Memory B cell (primary cell): ENCODE measurements around the gene EED.
A peak's percentile ranks its signal among the peaks of the same experiment; 100 is the strongest.

Experiments
- ATAC-seq: fragments of 150-1000 bp; cut with Tn5 transposase; 2 replicates; pipeline ENCODE4 v1.10.0; 2021; ENCODE audit warnings: low read depth, mild to moderate bottlenecking, moderate library complexity
- DNase-seq, 2 donors: peaks; one replicate each; pipeline ENCODE4 v3.0.0; 2022; ENCODE audit warnings: low spot score in 2 of 2
- H3K27ac Mint-ChIP-seq: one replicate; pipeline ENCODE4 v1.8.0; 2022; ENCODE audit warnings: mild to moderate bottlenecking, moderate library complexity, mixed read lengths
- H3K27me3 Mint-ChIP-seq: one replicate; pipeline ENCODE4 v1.8.0; 2022; ENCODE audit warnings: mixed read lengths
- H3K36me3 Mint-ChIP-seq: one replicate; pipeline ENCODE4 v1.8.0; 2022; ENCODE audit warnings: mild to moderate bottlenecking, mixed read lengths
- H3K4me1 Mint-ChIP-seq: one replicate; pipeline ENCODE4 v1.8.0; 2022; ENCODE audit warnings: mixed read lengths
- H3K4me3 Mint-ChIP-seq: one replicate; pipeline ENCODE4 v1.8.0; 2022; ENCODE audit warnings: mild to moderate bottlenecking, moderate library complexity, mixed read lengths
- H3K9me3 Mint-ChIP-seq: one replicate; pipeline ENCODE4 v1.8.0; 2022; ENCODE audit warnings: mixed read lengths

Gene EED

DNA sequence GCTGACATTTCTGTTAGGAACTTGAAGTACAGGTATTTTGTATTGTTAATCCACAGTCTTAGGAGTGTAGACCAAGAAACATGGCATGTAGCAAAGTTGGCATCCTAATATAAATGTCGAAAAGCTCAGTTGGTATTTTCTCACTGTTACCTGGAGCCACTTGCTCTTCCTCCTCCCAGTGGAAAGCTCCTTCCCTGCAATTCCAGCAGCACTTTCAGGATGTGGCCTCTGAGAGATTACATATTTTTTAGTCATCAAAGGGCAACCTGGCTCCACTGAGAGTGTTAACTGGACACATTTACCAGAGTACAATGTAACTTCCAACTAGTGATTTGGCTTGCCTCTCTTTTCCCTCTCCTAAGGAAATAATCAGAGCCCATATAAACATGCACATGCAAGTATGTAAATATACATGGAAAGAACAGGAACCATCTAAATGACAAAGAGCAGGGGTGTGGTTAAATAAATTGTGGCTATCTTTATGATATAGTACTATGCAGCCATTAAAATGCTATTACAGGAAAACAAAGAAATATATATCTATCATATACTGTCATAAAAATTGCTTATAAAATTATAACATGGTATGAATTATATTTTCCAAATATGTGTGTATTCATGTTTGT, 14.3 kb upstream of the EED start:
- H3K27ac Mint-ChIP-seq: no peak overlapping the region
- DNase-seq: no peak
- H3K4me3 Mint-ChIP-seq: no peak overlapping the region
- no peak for ATAC-seq
- peaks cover 11% of the 10 kb centered on the region for H3K4me1 Mint-ChIP-seq
- H3K36me3 Mint-ChIP-seq: no peaks in the 10 kb centered on the region
- H3K9me3 Mint-ChIP-seq: no peaks in the 10 kb centered on the region
- no peaks in the 10 kb centered on the region for H3K27me3 Mint-ChIP-seq

DNA sequence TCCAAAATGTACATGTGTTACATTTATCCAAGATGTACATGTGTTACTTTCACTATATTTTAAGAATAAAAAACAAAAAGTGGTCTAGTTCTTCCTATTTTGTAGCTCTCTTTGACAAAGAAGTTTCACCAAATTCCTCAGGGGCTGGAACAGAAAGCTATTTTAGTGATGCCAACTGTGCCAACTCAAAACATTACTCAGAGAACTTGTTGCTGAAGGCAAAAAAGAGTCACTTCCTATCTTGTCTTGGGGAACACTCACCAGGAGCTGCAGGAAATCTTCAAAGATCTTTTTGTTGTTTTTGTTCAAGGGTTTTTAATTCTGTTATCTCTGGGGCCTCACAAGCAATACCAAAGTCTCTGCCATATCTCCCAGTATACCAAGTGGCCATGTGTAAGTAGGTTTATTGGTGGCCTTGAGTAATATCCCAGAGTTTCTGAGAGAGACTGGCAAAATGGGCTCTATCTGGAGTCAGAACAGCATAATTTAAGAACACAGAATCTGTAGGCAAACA, 13.6 kb upstream of the EED start:
- H3K27me3 Mint-ChIP-seq: no peaks in the 10 kb centered on the region
- no peak overlapping the region for H3K4me3 Mint-ChIP-seq
- H3K27ac Mint-ChIP-seq: no peak overlapping the region
- H3K4me1 Mint-ChIP-seq: peaks cover 7% of the 10 kb centered on the region
- DNase-seq (no peak), ATAC-seq (no peak)
- no peaks in the 10 kb centered on the region for H3K9me3 Mint-ChIP-seq
- no peaks in the 10 kb centered on the region for H3K36me3 Mint-ChIP-seq

GRCh38 chr11:86232556-86232955, 12.0 kb upstream of the EED start:
- no peak for ATAC-seq
- H3K27ac Mint-ChIP-seq: no peak overlapping the region
- no peaks in the 10 kb centered on the region for H3K27me3 Mint-ChIP-seq
- H3K4me3 Mint-ChIP-seq: no peak overlapping the region
- H3K36me3 Mint-ChIP-seq: no peaks in the 10 kb centered on the region
- DNase-seq: no peak
- peaks cover 3% of the 10 kb centered on the region for H3K4me1 Mint-ChIP-seq
- no peaks in the 10 kb centered on the region for H3K9me3 Mint-ChIP-seq

DNA sequence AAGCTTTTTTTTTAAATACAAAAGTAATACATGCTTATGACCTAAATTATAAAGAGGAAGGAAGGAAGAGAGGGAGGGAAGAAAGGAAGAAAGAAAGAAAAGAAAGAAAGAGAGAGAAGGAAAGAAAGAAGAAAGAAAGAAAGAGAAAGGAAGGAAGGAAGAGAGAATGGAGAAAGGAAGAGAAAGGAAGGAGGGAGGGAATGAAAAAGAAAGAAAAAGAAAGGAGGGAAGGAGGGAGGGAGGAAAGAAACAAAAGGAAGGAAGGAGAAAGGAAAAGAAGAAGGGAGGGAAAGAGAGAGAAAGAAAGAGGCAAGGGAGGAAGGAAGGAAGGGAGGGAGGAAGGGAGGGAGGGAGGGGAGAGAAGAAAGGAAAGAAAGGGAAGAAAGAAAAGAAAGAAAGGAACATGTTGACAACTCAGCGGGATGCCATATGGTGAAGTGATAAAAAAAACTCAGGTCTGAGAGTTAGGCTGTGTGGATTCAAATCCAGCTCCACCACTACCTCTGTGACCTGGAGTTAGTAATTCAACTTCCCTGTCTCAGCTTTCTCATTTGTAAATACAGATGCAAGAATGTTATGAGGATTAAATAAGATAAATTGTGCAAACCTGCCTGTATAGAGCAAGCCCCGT, 9.6 kb upstream of the EED start:
- H3K4me1 Mint-ChIP-seq: peaks cover 3% of the 10 kb centered on the region
- ATAC-seq: no peak
- H3K27me3 Mint-ChIP-seq: no peaks in the 10 kb centered on the region
- no peaks in the 10 kb centered on the region for H3K9me3 Mint-ChIP-seq
- H3K36me3 Mint-ChIP-seq: no peaks in the 10 kb centered on the region
- no peak overlapping the region for H3K4me3 Mint-ChIP-seq
- DNase-seq: no peak
- no peak overlapping the region for H3K27ac Mint-ChIP-seq

GRCh38 chr11:86237267-86237804, 7.2 kb upstream of the EED start:
- no peaks in the 10 kb centered on the region for H3K9me3 Mint-ChIP-seq
- H3K4me3 Mint-ChIP-seq: no peak overlapping the region
- H3K27ac Mint-ChIP-seq: no peak overlapping the region
- no peaks in the 10 kb centered on the region for H3K27me3 Mint-ChIP-seq
- no peak for ATAC-seq
- DNase-seq: no peak
- H3K36me3 Mint-ChIP-seq: no peaks in the 10 kb centered on the region
- H3K4me1 Mint-ChIP-seq: peaks cover 6% of the 10 kb centered on the region

- no peaks in the 10 kb centered on the region for H3K36me3 Mint-ChIP-seq
- DNase-seq (no peak), ATAC-seq (no peak)
- H3K27me3 Mint-ChIP-seq: no peaks in the 10 kb centered on the region
- no peak overlapping the region for H3K27ac Mint-ChIP-seq
- no peak overlapping the region for H3K4me3 Mint-ChIP-seq
- peaks cover 10% of the 10 kb centered on the region for H3K4me1 Mint-ChIP-seq
- no peaks in the 10 kb centered on the region for H3K9me3 Mint-ChIP-seq
Measured at GRCh38 chr11:86240164-86240563, 4.4 kb upstream of the EED start.

- Mint-ChIP-seq H3K9me3 (no peaks in the 10 kb centered on the region), H3K4me1 (peaks cover 14% of the 10 kb centered on the region), H3K4me3 (no peak overlapping the region), H3K27ac (no peak overlapping the region), H3K27me3 (no peaks in the 10 kb centered on the region), H3K36me3 (no peaks in the 10 kb centered on the region)
- no peak for ATAC-seq
- DNase-seq: no peak
Measured at GRCh38 chr11:86241956-86242535, 2.5 kb upstream of the EED start.

DNA sequence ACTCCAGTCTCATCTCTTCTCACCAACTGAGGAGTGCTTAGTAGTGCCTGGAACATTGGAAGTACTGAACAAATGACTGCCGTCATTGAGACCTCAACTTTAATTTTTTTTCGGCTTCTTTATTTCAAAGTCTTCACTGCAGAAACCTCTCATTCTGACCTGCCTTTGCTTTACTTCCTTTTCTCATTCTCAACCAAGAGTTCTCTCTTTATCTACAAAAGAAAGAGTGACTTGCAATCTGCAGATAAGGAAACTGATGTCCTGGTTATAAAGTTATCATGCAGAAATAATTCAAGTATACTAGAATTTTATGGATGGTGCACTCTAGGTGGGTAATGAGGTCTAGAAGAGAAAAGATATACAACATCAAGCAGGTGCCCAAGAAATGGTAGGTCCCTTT, 1.2 kb upstream of the EED start:
- DNase-seq (no peak), ATAC-seq (no peak)
- Mint-ChIP-seq H3K4me1 (peaks cover 23% of the 10 kb centered on the region), H3K9me3 (no peaks in the 10 kb centered on the region), H3K27ac (no peak overlapping the region), H3K4me3 (no peak overlapping the region), H3K36me3 (no peaks in the 10 kb centered on the region), H3K27me3 (no peaks in the 10 kb centered on the region)

DNA sequence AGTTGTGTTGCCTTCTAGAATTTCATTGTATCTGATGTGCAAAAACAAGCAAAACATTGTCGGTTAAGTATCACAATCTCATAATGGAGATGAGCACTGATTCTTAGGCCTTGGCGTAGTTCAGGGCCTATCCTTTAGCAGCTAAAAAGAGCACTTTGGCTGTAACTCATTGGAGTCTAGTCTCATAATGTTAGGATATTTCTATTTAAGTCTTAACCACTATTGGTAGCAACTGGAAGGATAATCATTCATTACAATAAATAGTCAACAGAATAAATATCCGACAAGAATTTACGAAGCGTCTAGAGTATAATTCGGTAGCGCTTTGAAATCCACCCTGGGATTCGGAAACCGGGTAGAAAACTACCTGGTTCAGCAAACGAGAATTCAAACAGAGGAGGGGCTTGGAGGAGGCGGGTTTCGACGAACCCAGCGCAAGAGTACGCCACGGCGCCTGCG, 461 bp upstream of the EED start:
- ATAC-seq (peak; percentile 68), DNase-seq (no peak)
- no peaks in the 10 kb centered on the region for H3K27me3 Mint-ChIP-seq
- H3K4me3 Mint-ChIP-seq: no peak overlapping the region
- H3K9me3 Mint-ChIP-seq: no peaks in the 10 kb centered on the region
- peaks cover 28% of the 10 kb centered on the region for H3K4me1 Mint-ChIP-seq
- H3K36me3 Mint-ChIP-seq: no peaks in the 10 kb centered on the region
- H3K27ac Mint-ChIP-seq: no peak overlapping the region

- Mint-ChIP-seq H3K4me3 (no peak overlapping the region), H3K27ac (no peak overlapping the region), H3K27me3 (no peaks in the 10 kb centered on the region), H3K9me3 (no peaks in the 10 kb centered on the region), H3K36me3 (peaks cover 3% of the 10 kb centered on the region), H3K4me1 (peaks cover 30% of the 10 kb centered on the region)
- ATAC-seq (peak; percentile 5), DNase-seq (peak; percentile 18)
Measured at GRCh38 chr11:86245369-86246292, 1.1 kb downstream of the EED start.

- H3K27ac Mint-ChIP-seq: no peak overlapping the region
- no peaks in the 10 kb centered on the region for H3K27me3 Mint-ChIP-seq
- H3K36me3 Mint-ChIP-seq: peaks cover 3% of the 10 kb centered on the region
- ATAC-seq (no peak), DNase-seq (no peak)
- peaks cover 30% of the 10 kb centered on the region for H3K4me1 Mint-ChIP-seq
- H3K4me3 Mint-ChIP-seq: no peak overlapping the region
- H3K9me3 Mint-ChIP-seq: no peaks in the 10 kb centered on the region
Measured at GRCh38 chr11:86246293-86246675, 1.7 kb downstream of the EED start.

- H3K36me3 Mint-ChIP-seq: peaks cover 5% of the 10 kb centered on the region
- H3K4me1 Mint-ChIP-seq: peaks cover 32% of the 10 kb centered on the region
- H3K4me3 Mint-ChIP-seq: peak overlapping the region; percentile 75
- ATAC-seq (no peak), DNase-seq (no peak)
- H3K9me3 Mint-ChIP-seq: no peaks in the 10 kb centered on the region
- H3K27ac Mint-ChIP-seq: peak overlapping the region; percentile 80
- no peaks in the 10 kb centered on the region for H3K27me3 Mint-ChIP-seq
Measured at GRCh38 chr11:86247608-86248007, 3.1 kb downstream of the EED start.

DNA sequence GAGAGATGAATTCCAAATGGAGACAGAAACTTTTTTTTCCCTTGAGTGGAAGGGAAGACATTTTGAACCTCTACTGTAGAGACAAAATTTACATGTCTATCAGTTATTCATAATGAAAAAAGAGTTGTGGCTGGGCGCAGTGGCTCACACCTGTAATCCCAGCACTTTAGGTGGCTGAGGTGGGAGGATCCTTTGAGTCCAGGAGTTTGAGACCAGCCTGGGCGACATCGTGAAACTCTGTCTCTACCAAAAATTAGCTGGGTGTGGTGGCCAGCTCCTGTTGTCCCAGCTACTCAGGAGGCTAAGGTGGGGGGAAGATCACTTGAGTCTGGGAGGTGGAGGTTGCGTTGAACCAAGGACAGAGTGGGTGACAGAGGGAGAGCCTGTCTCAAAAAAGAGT, 4.1 kb downstream of the EED start:
- no peak for ATAC-seq
- peak overlapping the region; percentile 50 for H3K4me3 Mint-ChIP-seq
- peaks cover 8% of the 10 kb centered on the region for H3K36me3 Mint-ChIP-seq
- no peaks in the 10 kb centered on the region for H3K9me3 Mint-ChIP-seq
- H3K27me3 Mint-ChIP-seq: no peaks in the 10 kb centered on the region
- H3K4me1 Mint-ChIP-seq: peaks cover 27% of the 10 kb centered on the region
- H3K27ac Mint-ChIP-seq: peak overlapping the region; percentile 80
- DNase-seq: no peak
